Upper lobe of left lung (tissue), 6 donors: Measurements from ENCODE around the gene DTX1. TPM values are rescaled to one million over a fixed set of nuclear protein-coding genes. Genes with fewer than 3 reads are reported as not detected.

Experiments used
- ATAC-seq, 2 donors: fragments of 200-7000 bp; cut with Tn5 transposase; one replicate each; pipeline ENCODE4 v1.9.1; 2022; ENCODE audit warnings: mild to moderate bottlenecking in 2 of 2, moderate library complexity in 2 of 2; ENCODE audit not compliant: low FRiP score in 2 of 2
- DNase-seq, 2 donors: peaks; one replicate each; pipeline ENCODE4 v3.0.0-alpha.2; 2019 to 2020
- H3K27ac ChIP-seq, 4 donors: fragments of 200-600 bp; sonication (generic); one replicate each; pipeline ENCODE4 v1.5.1; 2016 to 2019
- H3K27me3 ChIP-seq, 4 donors: fragments of 200-600 bp; sonication (generic); one replicate each; pipeline ENCODE4 v1.5.1; 2017 to 2019
- H3K36me3 ChIP-seq, 4 donors: fragments of 200-600 bp; sonication (generic); one replicate each; pipeline ENCODE4 v1.5.1; 2016 to 2019
- H3K4me1 ChIP-seq, 4 donors: fragments of 200-600 bp; sonication (generic); one replicate each; pipeline ENCODE4 v1.5.1; 2018 to 2019
- H3K4me3 ChIP-seq, 4 donors: fragments of 200-600 bp; sonication (generic); one replicate each; pipeline ENCODE4 v1.5.1; 2017 to 2019; ENCODE audit warnings: mild to moderate bottlenecking in 2 of 4, moderate library complexity in 1 of 4
- H3K9me3 ChIP-seq, 4 donors: fragments of 200-600 bp; sonication (generic); one replicate each; pipeline ENCODE4 v1.5.1; 2018 to 2019
- CTCF ChIP-seq, 6 experiments: fragments of 450-650 bp in 4 of 6; fragments of 200-600 bp in 2 of 6; sonication (generic) in 2 of 6; IDR thresholded peaks; one replicate each; pipeline ENCODE4 v1.5.1; 2016 to 2019; ENCODE audit warnings: antibody characterized with exemption in 6 of 6
- EP300 ChIP-seq, 4 donors: sonication (generic); formaldehyde crosslinking; IDR thresholded peaks; one replicate each; pipeline ENCODE4 v1.5.1; 2017; ENCODE audit warnings: antibody characterized with exemption in 4 of 4, control low read depth in 2 of 4
- POLR2A ChIP-seq, 4 donors: fragments of 450-650 bp; IDR thresholded peaks; one replicate each; pipeline ENCODE4 v1.5.1; 2016 to 2017; ENCODE audit warnings: antibody characterized with exemption in 4 of 4, mild to moderate bottlenecking in 2 of 4
- POLR2AphosphoS5 ChIP-seq, 2 donors: sonication (generic); formaldehyde crosslinking; IDR thresholded peaks; one replicate each; pipeline ENCODE4 v1.5.1; 2017; ENCODE audit warnings: antibody characterized with exemption in 2 of 2
- WGBS, 2 donors: methylation state at CpG; one replicate each; pipeline ENCODE4 v1.1.5; 2017 to 2018; 5-methylcytosine and 5-hydroxymethylcytosine counted together
- total RNA-seq, 6 donors: library from RNA; depleted of rRNA in 4 of 6; stranded (reverse); fragments of >200 nt in 4 of 6; gene quantifications; one replicate each; pipeline versions ENCODE4 v1.1.0 to v1.2.1, GENCODE V29; 2016 to 2021
- donor health status: DM: no; HTN: no; CAD: no; lungs with moderate emphysema.
- donor health status: DM: no; HTN: yes; CAD: no; lungs with severe emphysema.

DTX1 gene
- total RNA-seq, 6 donors from 2014 or later = under 0.01 to 7.0 (median 3.6) TPM

DNA sequence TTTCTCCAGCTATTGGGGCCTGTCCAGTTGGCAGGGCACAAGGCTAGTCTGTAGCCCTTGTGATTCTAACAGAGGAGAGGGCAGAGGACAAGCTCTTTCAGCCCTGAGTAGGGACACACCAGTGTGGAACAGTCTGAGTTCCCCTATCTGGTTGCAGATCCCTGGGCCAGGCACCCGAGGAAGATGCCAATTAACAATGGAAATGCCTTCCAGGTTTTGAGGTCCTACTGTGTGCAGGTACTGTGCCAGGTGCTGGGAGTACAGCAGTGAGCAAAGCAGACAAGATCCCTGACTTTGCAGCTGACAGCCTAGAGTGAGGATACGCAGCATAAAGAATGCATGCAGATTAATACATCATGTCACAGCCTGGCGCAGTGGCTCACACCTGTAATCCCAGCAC lies 17.1 kb downstream of the DTX1 start:
- H3K9me3 ChIP-seq = no peaks in the 10 kb centered on the region
- H3K27ac ChIP-seq = no peak overlapping the region
- 68 to 71% methylated on average over 2 to 3 of the region's 3 CpGs for WGBS, 2 donors
- no peak for DNase-seq
- no peak overlapping the region for H3K4me3 ChIP-seq
- ATAC-seq = no peak
- peaks cover 0 to 4% (median 0%) of the 10 kb centered on the region in 4 donors for H3K27me3 ChIP-seq
- peaks cover 0 to 11% (median 2%) of the 10 kb centered on the region in 4 donors for H3K4me1 ChIP-seq
- no peak for TF ChIP-seq POLR2AphosphoS5 (IDR thresholded peaks at IDR 0.05)
- no peak for TF ChIP-seq CTCF (IDR thresholded peaks at IDR 0.05)
- TF ChIP-seq POLR2A (IDR thresholded peaks at IDR 0.05) = no peak
- TF ChIP-seq EP300 (IDR thresholded peaks at IDR 0.05) = no peak
- H3K36me3 ChIP-seq = no peaks in the 10 kb centered on the region

GRCh38 chr12:113075137-113075683 lies 18.7 kb downstream of the DTX1 start:
- H3K27me3 ChIP-seq = peaks cover 0 to 4% (median 0%) of the 10 kb centered on the region in 4 donors
- 58 to 70% methylated on average over 6 of the region's 6 CpGs for WGBS, 2 donors
- H3K9me3 ChIP-seq = no peaks in the 10 kb centered on the region
- no peaks in the 10 kb centered on the region for H3K36me3 ChIP-seq
- peaks cover 0 to 3% (median under 1%) of the 10 kb centered on the region in 4 donors for H3K4me1 ChIP-seq
- H3K27ac ChIP-seq = no peak overlapping the region
- no peak for TF ChIP-seq EP300 (IDR thresholded peaks at IDR 0.05)
- no peak for TF ChIP-seq CTCF (IDR thresholded peaks at IDR 0.05)
- TF ChIP-seq POLR2A (IDR thresholded peaks at IDR 0.05) = no peak
- no peak for TF ChIP-seq POLR2AphosphoS5 (IDR thresholded peaks at IDR 0.05)
- H3K4me3 ChIP-seq = no peak overlapping the region
- DNase-seq = no peak
- no peak for ATAC-seq

DNA sequence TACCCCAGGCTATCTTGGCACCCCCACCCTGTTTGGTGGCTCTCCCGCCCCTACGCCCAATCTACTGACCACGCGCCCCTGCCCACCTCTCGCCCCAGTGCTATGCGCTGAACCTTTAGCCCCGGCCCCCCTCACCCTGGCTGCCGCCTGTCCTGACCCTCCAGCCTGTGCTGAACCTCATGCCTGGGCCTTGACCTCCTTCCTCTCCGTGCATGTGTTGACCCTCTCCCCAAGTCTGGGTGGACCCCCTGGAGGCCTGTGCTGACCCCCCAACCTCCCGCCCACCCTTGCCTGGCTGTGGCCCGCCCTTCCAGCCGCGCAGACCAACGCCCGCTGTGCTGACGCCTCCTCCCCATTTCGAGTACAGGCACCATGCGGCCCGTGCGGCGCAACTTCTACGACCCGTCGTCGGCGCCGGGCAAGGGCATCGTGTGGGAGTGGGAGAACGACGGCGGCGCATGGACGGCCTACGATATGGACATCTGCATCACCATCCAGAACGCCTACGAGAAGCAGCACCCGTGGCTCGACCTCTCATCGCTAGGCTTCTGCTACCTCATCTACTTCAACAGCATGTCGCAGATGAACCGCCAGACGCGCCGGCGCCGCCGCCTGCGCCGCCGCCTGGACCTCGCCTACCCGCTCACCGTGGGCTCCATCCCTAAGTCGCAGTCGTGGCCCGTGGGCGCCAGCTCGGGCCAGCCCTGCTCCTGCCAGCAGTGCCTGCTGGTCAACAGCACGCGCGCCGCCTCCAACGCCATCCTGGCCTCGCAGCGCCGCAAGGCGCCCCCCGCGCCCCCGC lies 20.7 kb downstream of the DTX1 start:
- WGBS, 2 donors = 30 to 47% methylated on average over 17 to 33 of the region's 70 CpGs
- no peaks in the 10 kb centered on the region for H3K36me3 ChIP-seq
- no peak overlapping the region for H3K27ac ChIP-seq
- peaks cover 0 to 4% (median 0%) of the 10 kb centered on the region in 4 donors for H3K27me3 ChIP-seq
- H3K4me3 ChIP-seq = no peak overlapping the region
- H3K4me1 ChIP-seq = no peaks in the 10 kb centered on the region
- H3K9me3 ChIP-seq = no peaks in the 10 kb centered on the region
- TF ChIP-seq POLR2AphosphoS5 (IDR thresholded peaks at IDR 0.05) (no peak), EP300 (IDR thresholded peaks at IDR 0.05) (no peak), CTCF (IDR thresholded peaks at IDR 0.05) (no peak), POLR2A (IDR thresholded peaks at IDR 0.05) (no peak)
- ATAC-seq (no peak), DNase-seq (peak in 1 of 2 donors; percentile 74)

DNA sequence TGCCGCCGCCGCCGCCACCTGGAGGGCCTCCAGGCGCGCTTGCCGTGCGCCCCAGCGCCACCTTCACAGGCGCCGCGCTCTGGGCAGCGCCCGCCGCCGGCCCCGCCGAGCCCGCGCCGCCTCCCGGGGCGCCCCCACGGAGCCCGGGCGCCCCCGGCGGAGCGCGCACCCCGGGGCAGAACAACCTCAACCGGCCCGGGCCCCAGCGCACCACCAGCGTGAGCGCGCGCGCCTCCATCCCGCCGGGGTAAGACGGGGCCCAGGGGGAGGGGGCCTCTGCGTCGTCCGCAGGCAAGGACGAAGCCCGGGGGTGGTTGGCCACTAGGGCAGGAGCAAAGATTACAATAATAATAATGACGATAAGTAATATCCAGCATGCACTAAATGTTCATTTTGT lies 21.3 kb downstream of the DTX1 start:
- WGBS, 2 donors = 40 to 57% methylated on average over 1 to 18 of the region's 48 CpGs
- no peak for ATAC-seq

More for the DNA sequence above, 21.3 kb downstream of the DTX1 start:
- DNase-seq = peak in 1 of 2 donors; percentile 68
- Histone ChIP-seq H3K4me3 (no peak overlapping the region), H3K36me3 (no peaks in the 10 kb centered on the region), H3K9me3 (no peaks in the 10 kb centered on the region), H3K4me1 (no peaks in the 10 kb centered on the region), H3K27ac (no peak overlapping the region), H3K27me3 (peaks cover 0 to 4% (median 0%) of the 10 kb centered on the region in 4 donors)
- TF ChIP-seq CTCF (IDR thresholded peaks at IDR 0.05) (no peak), POLR2A (IDR thresholded peaks at IDR 0.05) (no peak), POLR2AphosphoS5 (IDR thresholded peaks at IDR 0.05) (no peak), EP300 (IDR thresholded peaks at IDR 0.05) (no peak)
